ENCODE data around the gene MAP3K15. TPM values are rescaled to one million over a fixed set of nuclear protein-coding genes. Genes with fewer than 3 reads are reported as not detected.

The MAP3K15 gene
- total RNA-seq, 1 experiment from 2014 or later: 3.8 TPM

DNA sequence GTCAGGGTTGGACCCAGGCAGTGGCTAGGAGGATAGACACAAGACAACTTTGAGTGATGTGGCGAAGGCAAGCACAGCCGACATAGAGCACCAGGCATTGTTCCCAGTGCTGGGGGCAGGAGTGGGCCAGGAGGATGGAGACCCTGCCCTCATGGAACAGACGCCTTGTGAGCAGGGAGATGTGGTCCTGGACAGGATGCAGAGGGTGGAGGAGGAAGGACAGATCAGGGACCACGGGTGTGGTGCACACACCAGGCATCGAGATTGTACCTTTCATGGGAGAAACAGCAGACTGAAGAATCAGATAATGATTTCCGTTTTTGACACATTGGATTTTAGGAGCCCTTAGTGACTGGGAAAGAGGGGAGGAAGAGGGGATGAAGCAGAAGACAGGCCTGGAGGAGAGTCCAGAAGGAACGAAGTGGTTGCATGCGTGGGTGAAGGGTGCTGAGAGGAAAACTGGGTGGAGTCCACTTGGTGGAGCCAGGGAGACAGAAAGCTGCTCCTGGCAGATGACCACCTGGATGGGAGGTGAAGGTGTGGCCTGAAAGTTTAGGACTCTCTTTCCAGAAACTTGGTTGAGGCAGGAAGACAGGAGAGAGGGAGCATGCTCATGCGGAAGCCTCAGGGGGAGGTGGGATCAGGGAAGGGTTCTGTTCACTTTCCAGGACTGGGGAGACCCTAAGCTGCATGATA, 27.9 kb upstream of the MAP3K15 start:
- no peak for DNase-seq (ENCODE audit: low spot score)
- Mint-ChIP-seq H3K4me3 (no peak overlapping the region), H3K36me3 (no peaks in the 10 kb centered on the region), H3K27me3 (ENCODE audit: low read depth) (no peaks in the 10 kb centered on the region), H3K27ac (peak overlapping the region; percentile 16; the same call in 1 of the 2 replicates), H3K9me3 (no peaks in the 10 kb centered on the region), H3K4me1 (no peaks in the 10 kb centered on the region)
- ChIA-PET CTCF (interaction anchor here (1.0 kb wide), 1 partner anchor 160 kb away, joined by 3 read pairs; no protein-coding TSS in a partner anchor), POLR2A (no interaction called here)
- TF ChIP-seq ZNF671 (CRISPR knock-in tag; IDR thresholded peaks at IDR 0.05) (no peak), ZNF121 (CRISPR knock-in tag; IDR thresholded peaks at IDR 0.05) (no peak)
- TF ChIP-seq, protein P1, sequence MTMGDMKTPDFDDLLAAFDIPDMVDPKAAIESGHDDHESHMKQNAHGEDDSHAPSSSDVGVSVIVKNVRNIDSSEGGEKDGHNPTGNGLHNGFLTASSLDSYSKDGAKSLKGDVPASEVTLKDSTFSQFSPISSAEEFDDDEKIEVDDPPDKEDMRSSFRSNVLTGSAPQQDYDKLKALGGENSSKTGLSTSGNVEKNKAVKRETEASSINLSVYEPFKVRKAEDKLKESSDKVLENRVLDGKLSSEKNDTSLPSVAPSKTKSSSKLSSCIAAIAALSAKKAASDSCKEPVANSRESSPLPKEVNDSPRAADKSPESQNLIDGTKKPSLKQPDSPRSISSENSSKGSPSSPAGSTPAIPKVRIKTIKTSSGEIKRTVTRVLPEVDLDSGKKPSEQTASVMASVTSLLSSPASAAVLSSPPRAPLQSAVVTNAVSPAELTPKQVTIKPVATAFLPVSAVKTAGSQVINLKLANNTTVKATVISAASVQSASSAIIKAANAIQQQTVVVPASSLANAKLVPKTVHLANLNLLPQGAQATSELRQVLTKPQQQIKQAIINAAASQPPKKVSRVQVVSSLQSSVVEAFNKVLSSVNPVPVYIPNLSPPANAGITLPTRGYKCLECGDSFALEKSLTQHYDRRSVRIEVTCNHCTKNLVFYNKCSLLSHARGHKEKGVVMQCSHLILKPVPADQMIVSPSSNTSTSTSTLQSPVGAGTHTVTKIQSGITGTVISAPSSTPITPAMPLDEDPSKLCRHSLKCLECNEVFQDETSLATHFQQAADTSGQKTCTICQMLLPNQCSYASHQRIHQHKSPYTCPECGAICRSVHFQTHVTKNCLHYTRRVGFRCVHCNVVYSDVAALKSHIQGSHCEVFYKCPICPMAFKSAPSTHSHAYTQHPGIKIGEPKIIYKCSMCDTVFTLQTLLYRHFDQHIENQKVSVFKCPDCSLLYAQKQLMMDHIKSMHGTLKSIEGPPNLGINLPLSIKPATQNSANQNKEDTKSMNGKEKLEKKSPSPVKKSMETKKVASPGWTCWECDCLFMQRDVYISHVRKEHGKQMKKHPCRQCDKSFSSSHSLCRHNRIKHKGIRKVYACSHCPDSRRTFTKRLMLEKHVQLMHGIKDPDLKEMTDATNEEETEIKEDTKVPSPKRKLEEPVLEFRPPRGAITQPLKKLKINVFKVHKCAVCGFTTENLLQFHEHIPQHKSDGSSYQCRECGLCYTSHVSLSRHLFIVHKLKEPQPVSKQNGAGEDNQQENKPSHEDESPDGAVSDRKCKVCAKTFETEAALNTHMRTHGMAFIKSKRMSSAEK (CRISPR knock-in tag; IDR thresholded peaks at IDR 0.05; ENCODE audit: borderline replicate concordance): no peak
- no peak for ATAC-seq

- H3K27me3 Mint-ChIP-seq (ENCODE audit: low read depth): no peaks in the 10 kb centered on the region
- H3K4me3 Mint-ChIP-seq: no peak overlapping the region
- ChIA-PET POLR2A (no interaction called here), CTCF (interaction anchor here (1.0 kb wide), 1 partner anchor 159 kb away, joined by 3 read pairs; no protein-coding TSS in a partner anchor)
- no peaks in the 10 kb centered on the region for H3K9me3 Mint-ChIP-seq
- H3K36me3 Mint-ChIP-seq: no peaks in the 10 kb centered on the region
- DNase-seq (ENCODE audit: low spot score) (no peak), ATAC-seq (no peak)
- H3K27ac Mint-ChIP-seq: no peak overlapping the region
- no peak for TF ChIP-seq ELF4 (CRISPR knock-in tag; IDR thresholded peaks at IDR 0.05; ENCODE audit: low read depth)
- TF ChIP-seq FOXP4 (CRISPR knock-in tag; IDR thresholded peaks at IDR 0.05): no peak
- TF ChIP-seq RORB (CRISPR knock-in tag; IDR thresholded peaks at IDR 0.05): no peak
- TF ChIP-seq NFE2L1 (CRISPR knock-in tag; IDR thresholded peaks at IDR 0.05): no peak
- no peak for TF ChIP-seq SP1 (CRISPR knock-in tag; conservative IDR thresholded peaks at IDR 0.05)
- no peak for TF ChIP-seq CREB1 (CRISPR knock-in tag; IDR thresholded peaks at IDR 0.05)
- no peak for TF ChIP-seq SMAD4 (CRISPR knock-in tag; IDR thresholded peaks at IDR 0.05)
- TF ChIP-seq, protein P2, sequence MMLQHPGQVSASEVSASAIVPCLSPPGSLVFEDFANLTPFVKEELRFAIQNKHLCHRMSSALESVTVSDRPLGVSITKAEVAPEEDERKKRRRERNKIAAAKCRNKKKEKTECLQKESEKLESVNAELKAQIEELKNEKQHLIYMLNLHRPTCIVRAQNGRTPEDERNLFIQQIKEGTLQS (CRISPR knock-in tag; conservative IDR thresholded peaks at IDR 0.05): no peak
- TF ChIP-seq IRF2 (CRISPR knock-in tag; IDR thresholded peaks at IDR 0.05; ENCODE audit: borderline replicate concordance, low read depth): no peak
- no peak for TF ChIP-seq FOXJ3 (CRISPR knock-in tag; IDR thresholded peaks at IDR 0.05; ENCODE audit: borderline replicate concordance)
- TF ChIP-seq NR2C2 (CRISPR knock-in tag; IDR thresholded peaks at IDR 0.05): no peak
- TF ChIP-seq JAZF1 (CRISPR knock-in tag; IDR thresholded peaks at IDR 0.05): no peak
- TF ChIP-seq ZNF396 (CRISPR knock-in tag; IDR thresholded peaks at IDR 0.05; ENCODE audit: borderline replicate concordance): no peak
- TF ChIP-seq OVOL2 (CRISPR knock-in tag; IDR thresholded peaks at IDR 0.05; ENCODE audit: borderline replicate concordance): no peak
- no peak for TF ChIP-seq MAX (CRISPR knock-in tag; IDR thresholded peaks at IDR 0.05)
- TF ChIP-seq MYBL2 (CRISPR knock-in tag; IDR thresholded peaks at IDR 0.05): no peak
- TF ChIP-seq ZBTB43 (CRISPR knock-in tag; IDR thresholded peaks at IDR 0.05): no peak
- H3K4me1 Mint-ChIP-seq: no peaks in the 10 kb centered on the region
These were observed 26.6 kb upstream of the MAP3K15 start for GRCh38 chrX:19541931-19542330.

Measured in WTC11 (cell line).